DND-41 (cell line): ENCODE results near the gene NR2C1.
A peak's percentile ranks its signal among the peaks of the same experiment; 100 is the strongest.
"Not testable (repeated sequence)": the region's sequence is repeated elsewhere in the genome, so short reads cannot be mapped to it uniquely, and the experiment has no call there.

ENCODE experiments used
- ATAC-seq: fragments of 200-7000 bp; cut with Tn5 transposase; 3 replicates; pipeline ENCODE4 v1.9.1; 2021; ENCODE audit warnings: low read depth; ENCODE audit not compliant: insufficient read depth
- DNase-seq: peaks from one replicate; pipeline ENCODE4 v3.0.0-alpha.2; 2020
- H2AFZ ChIP-seq: 2 replicates; pipeline ENCODE4 v1.6.0; 2012; ENCODE audit warnings: low read depth, low read length
- H3K27ac ChIP-seq: 2 replicates; pipeline ENCODE4 v1.5.1; 2012; ENCODE audit warnings: low read length, inconsistent platforms
- H3K27me3 ChIP-seq: fragments of 200-600 bp; sonication (generic); 2 replicates; pipeline ENCODE4 v1.6.0; 2012; ENCODE audit warnings: low read length, mild to moderate bottlenecking, inconsistent platforms; ENCODE audit not compliant: insufficient read depth, poor library complexity
- H3K36me3 ChIP-seq: 2 replicates; pipeline ENCODE4 v1.5.1; 2012; ENCODE audit warnings: low read length, inconsistent platforms; ENCODE audit not compliant: insufficient read depth
- H3K4me1 ChIP-seq: 2 replicates; pipeline ENCODE4 v1.5.1; 2012; ENCODE audit warnings: mild to moderate bottlenecking, low read length; ENCODE audit not compliant: insufficient read depth
- H3K4me2 ChIP-seq: 2 replicates; pipeline ENCODE4 v1.6.0; 2012; ENCODE audit warnings: mild to moderate bottlenecking, moderate library complexity, low read length, inconsistent platforms; ENCODE audit not compliant: insufficient read depth
- H3K4me3 ChIP-seq, 2 experiments: fragments of 200-600 bp in 1 of 2; shearing (Covaris generic) in 1 of 2; 2 replicates each; pipeline ENCODE4 v1.5.1; 2012 to 2016; ENCODE audit warnings: inconsistent platforms in 2 of 2, low read length in 2 of 2, mild to moderate bottlenecking in 2 of 2, low read depth in 1 of 2, moderate library complexity in 1 of 2
- H3K79me2 ChIP-seq: 2 replicates; pipeline ENCODE4 v1.6.0; 2012; ENCODE audit warnings: low read length, inconsistent platforms; ENCODE audit not compliant: insufficient read depth
- H3K9ac ChIP-seq: 2 replicates; pipeline ENCODE4 v1.6.0; 2012; ENCODE audit warnings: low read depth, mild to moderate bottlenecking, inconsistent platforms, low read length, moderate library complexity
- H3K9me3 ChIP-seq: 2 replicates; pipeline ENCODE4 v1.5.1; 2012; ENCODE audit warnings: low read length, moderate library complexity, mild to moderate bottlenecking, inconsistent platforms; ENCODE audit not compliant: insufficient read depth, severe bottlenecking
- H4K20me1 ChIP-seq: 2 replicates; pipeline ENCODE4 v1.6.0; 2012; ENCODE audit warnings: low read length; ENCODE audit not compliant: insufficient read depth
- EZH2 ChIP-seq: IDR thresholded peaks from 3 replicates; pipeline ENCODE4 v1.6.1; 2012; ENCODE audit warnings: borderline replicate concordance, low read depth, mild to moderate bottlenecking, moderate library complexity, low read length, inconsistent platforms; ENCODE audit not compliant: severe bottlenecking
- TF ChIP-seq, protein P1 (sequence below): IDR thresholded peaks from 2 replicates; pipeline ENCODE4 v1.5.1; 2012; ENCODE audit warnings: borderline replicate concordance, low read length, moderate library complexity, mild to moderate bottlenecking; ENCODE audit not compliant: poor library complexity, severe bottlenecking; ENCODE audit errors: extremely low read depth

NR2C1 gene

DNA sequence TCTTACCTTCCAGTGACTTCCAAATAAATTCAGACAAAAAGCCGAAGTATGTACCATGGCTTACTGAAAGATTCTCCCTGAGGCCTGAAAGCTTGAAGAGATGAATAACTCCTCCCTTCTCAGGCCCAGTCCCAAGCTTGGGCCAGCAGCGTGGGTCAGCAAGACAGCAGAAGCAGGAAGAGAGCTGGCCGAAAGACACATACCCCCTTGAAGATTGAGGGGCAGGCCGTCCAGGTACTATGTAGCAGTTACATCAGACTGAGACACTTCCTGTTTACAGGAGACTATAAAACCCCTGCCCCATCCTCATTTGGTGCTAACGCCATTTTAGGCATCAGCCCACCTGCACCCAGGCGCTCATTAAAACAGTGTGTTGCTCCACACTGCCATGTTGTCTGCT, 84.9 kb downstream of the NR2C1 start:
- Histone ChIP-seq H3K27ac (peak overlapping the region; percentile 39), H4K20me1 (peaks cover 36% of the 10 kb centered on the region), H2AFZ (no peak overlapping the region), H3K27me3 (no peaks in the 10 kb centered on the region), H3K4me1 (peaks cover 34% of the 10 kb centered on the region), H3K4me3 (no peak overlapping the region), H3K36me3 (peaks cover 24% of the 10 kb centered on the region), H3K4me2 (no peak overlapping the region), H3K79me2 (peaks cover 23% of the 10 kb centered on the region), H3K9ac (no peak overlapping the region), H3K9me3 (no peaks in the 10 kb centered on the region)
- no peak for TF ChIP-seq EZH2
- TF ChIP-seq, protein P1, sequence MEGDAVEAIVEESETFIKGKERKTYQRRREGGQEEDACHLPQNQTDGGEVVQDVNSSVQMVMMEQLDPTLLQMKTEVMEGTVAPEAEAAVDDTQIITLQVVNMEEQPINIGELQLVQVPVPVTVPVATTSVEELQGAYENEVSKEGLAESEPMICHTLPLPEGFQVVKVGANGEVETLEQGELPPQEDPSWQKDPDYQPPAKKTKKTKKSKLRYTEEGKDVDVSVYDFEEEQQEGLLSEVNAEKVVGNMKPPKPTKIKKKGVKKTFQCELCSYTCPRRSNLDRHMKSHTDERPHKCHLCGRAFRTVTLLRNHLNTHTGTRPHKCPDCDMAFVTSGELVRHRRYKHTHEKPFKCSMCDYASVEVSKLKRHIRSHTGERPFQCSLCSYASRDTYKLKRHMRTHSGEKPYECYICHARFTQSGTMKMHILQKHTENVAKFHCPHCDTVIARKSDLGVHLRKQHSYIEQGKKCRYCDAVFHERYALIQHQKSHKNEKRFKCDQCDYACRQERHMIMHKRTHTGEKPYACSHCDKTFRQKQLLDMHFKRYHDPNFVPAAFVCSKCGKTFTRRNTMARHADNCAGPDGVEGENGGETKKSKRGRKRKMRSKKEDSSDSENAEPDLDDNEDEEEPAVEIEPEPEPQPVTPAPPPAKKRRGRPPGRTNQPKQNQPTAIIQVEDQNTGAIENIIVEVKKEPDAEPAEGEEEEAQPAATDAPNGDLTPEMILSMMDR: no peak
- DNase-seq (no peak), ATAC-seq (no peak)

DNA sequence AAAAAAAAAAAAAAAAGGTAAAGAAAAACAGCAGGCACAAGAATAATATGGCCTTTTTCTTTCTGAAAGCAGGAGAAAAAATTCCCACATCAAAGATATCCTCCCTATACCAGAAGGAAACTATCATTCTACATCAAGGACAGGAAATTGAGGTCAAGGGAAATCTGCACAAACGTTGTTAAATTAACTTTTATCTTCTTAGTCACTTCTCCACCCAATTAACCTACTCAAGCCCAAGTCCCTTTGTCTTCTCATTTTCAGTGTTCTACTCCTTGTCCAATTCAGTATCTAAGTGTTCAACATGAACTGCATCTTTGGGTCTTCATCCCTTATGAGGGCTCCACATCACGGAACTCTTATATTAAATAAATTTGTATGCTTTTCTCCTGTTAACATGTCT, 85.6 kb downstream of the NR2C1 start:
- no peaks in the 10 kb centered on the region for H3K9me3 ChIP-seq
- TF ChIP-seq, protein P1: no peak
- no peak for TF ChIP-seq EZH2
- H3K4me3 ChIP-seq: no peak overlapping the region
- peaks cover 34% of the 10 kb centered on the region for H3K4me1 ChIP-seq
- no peaks in the 10 kb centered on the region for H3K27me3 ChIP-seq
- ATAC-seq: peak; percentile 82
- H3K36me3 ChIP-seq: peaks cover 30% of the 10 kb centered on the region
- no peak overlapping the region for H3K9ac ChIP-seq
- no peak for DNase-seq
- H4K20me1 ChIP-seq: peaks cover 42% of the 10 kb centered on the region
- peaks cover 23% of the 10 kb centered on the region for H3K79me2 ChIP-seq
- no peak overlapping the region for H3K4me2 ChIP-seq
- no peak overlapping the region for H2AFZ ChIP-seq
- H3K27ac ChIP-seq: no peak overlapping the region

DNA sequence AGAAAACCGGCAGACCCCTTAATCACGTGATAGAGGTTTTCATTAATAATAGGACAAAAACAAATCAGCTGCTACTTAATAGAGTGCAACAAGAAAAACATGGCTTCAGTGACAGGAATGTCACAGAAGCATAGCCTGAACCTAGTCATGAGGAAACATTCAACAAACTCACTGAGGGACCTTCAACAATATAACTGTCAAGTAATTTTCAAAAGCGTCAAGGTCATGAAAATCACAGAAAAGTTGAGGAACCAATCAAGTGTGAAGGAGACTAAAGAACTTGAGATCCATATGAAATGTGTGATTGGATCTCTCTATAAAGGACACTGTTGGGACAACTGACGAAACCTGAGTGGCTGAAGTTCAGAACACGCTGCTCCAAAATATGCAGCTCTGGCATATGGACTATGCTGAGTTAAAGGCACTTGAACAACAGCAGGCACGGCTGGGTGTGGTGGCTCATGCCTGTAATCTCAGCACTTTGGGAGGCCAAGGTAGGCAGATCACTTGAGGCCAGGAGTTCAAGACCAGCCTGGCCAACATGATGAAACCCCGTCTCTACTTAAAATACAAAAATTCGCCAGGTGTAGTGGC, 86.2 kb downstream of the NR2C1 start:
- Histone ChIP-seq H3K27ac (no peak overlapping the region), H2AFZ (no peak overlapping the region), H3K9ac (no peak overlapping the region), H3K36me3 (peaks cover 24% of the 10 kb centered on the region), H3K4me2 (no peak overlapping the region), H4K20me1 (peaks cover 42% of the 10 kb centered on the region), H3K27me3 (no peaks in the 10 kb centered on the region), H3K9me3 (no peaks in the 10 kb centered on the region), H3K4me1 (peaks cover 34% of the 10 kb centered on the region), H3K79me2 (peaks cover 20% of the 10 kb centered on the region), H3K4me3 (no peak overlapping the region)
- ATAC-seq (peak; percentile 36), DNase-seq (peak; percentile 16)
- no peak for TF ChIP-seq EZH2
- TF ChIP-seq, protein P1: no peak

GRCh38 chr12:94985099-94985498, 88.3 kb downstream of the NR2C1 start:
- H3K27ac ChIP-seq, H3K9me3 ChIP-seq, DNase-seq: not testable (repeated sequence)

More at GRCh38 chr12:94985099-94985498, 88.3 kb downstream of the NR2C1 start:
- not testable (repeated sequence) for H3K4me3 ChIP-seq, H3K27me3 ChIP-seq, H2AFZ ChIP-seq, ATAC-seq, H3K9ac ChIP-seq, H3K4me2 ChIP-seq
- Histone ChIP-seq H3K4me1 (peaks cover 34% of the 10 kb centered on the region), H3K36me3 (peaks cover 15% of the 10 kb centered on the region; the same call in 1 of the 2 replicates), H4K20me1 (peaks cover 37% of the 10 kb centered on the region), H3K79me2 (peaks cover 19% of the 10 kb centered on the region)
